ENCODE data around the gene MAB21L2. TPM values are rescaled to one million over a fixed set of nuclear protein-coding genes. Genes with fewer than 3 reads are reported as not detected.

Gene MAB21L2
- total and polyA plus RNA-seq, 2 experiments from 2014 or later: 0.39 TPM; not detected in 1

- Mint-ChIP-seq H3K4me1 (peaks cover 20% of the 10 kb centered on the region), H3K36me3 (ENCODE audit: low read depth) (no peaks in the 10 kb centered on the region), H3K27ac (peak overlapping the region; percentile 62; the same call in 1 of the 2 replicates), H3K4me3 (peak overlapping the region; percentile 9; the same call in 1 of the 3 replicates), H3K9me3 (no peaks in the 10 kb centered on the region), H3K27me3 (ENCODE audit: insufficient read depth, low read depth, poor library complexity) (peaks cover 2% of the 10 kb centered on the region)
- no peak overlapping the region for H3K4me2 ChIP-seq
- H3K27me3 ChIP-seq (ENCODE audit: insufficient read depth): no peaks in the 10 kb centered on the region
- H2AFZ ChIP-seq: no peak overlapping the region
- no peaks in the 10 kb centered on the region for H3K79me2 ChIP-seq (replicated peaks; ENCODE audit: insufficient read depth)
- H3K36me3 ChIP-seq (ENCODE audit: insufficient read depth): no peaks in the 10 kb centered on the region
- H4K20me1 ChIP-seq (replicated peaks; ENCODE audit: insufficient read depth): no peaks in the 10 kb centered on the region
- no peaks in the 10 kb centered on the region for H3K9me2 ChIP-seq (ENCODE audit: insufficient read depth)
- H3K4me1 ChIP-seq (ENCODE audit: insufficient read depth): peaks cover 27% of the 10 kb centered on the region
- TF ChIP-seq ZNF331 (CRISPR knock-in tag; IDR thresholded peaks at IDR 0.05; ENCODE audit: low read depth): no peak
- TF ChIP-seq JUNB (IDR thresholded peaks at IDR 0.05; ENCODE audit: unreplicated experiment): no peak
- no peak for TF ChIP-seq STAT1 (IDR thresholded peaks at IDR 0.05; ENCODE audit: unreplicated experiment)
- TF ChIP-seq, protein P1, sequence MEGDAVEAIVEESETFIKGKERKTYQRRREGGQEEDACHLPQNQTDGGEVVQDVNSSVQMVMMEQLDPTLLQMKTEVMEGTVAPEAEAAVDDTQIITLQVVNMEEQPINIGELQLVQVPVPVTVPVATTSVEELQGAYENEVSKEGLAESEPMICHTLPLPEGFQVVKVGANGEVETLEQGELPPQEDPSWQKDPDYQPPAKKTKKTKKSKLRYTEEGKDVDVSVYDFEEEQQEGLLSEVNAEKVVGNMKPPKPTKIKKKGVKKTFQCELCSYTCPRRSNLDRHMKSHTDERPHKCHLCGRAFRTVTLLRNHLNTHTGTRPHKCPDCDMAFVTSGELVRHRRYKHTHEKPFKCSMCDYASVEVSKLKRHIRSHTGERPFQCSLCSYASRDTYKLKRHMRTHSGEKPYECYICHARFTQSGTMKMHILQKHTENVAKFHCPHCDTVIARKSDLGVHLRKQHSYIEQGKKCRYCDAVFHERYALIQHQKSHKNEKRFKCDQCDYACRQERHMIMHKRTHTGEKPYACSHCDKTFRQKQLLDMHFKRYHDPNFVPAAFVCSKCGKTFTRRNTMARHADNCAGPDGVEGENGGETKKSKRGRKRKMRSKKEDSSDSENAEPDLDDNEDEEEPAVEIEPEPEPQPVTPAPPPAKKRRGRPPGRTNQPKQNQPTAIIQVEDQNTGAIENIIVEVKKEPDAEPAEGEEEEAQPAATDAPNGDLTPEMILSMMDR (conservative IDR thresholded peaks at IDR 0.05; ENCODE audit: low read depth in 2 of 2): no peak
- TF ChIP-seq ZNF462 (CRISPR knock-in tag; IDR thresholded peaks at IDR 0.05): no peak
- no peak for TF ChIP-seq POLR2AphosphoS5 (IDR thresholded peaks at IDR 0.05; ENCODE audit: low read depth)
- TF ChIP-seq, protein P2, sequence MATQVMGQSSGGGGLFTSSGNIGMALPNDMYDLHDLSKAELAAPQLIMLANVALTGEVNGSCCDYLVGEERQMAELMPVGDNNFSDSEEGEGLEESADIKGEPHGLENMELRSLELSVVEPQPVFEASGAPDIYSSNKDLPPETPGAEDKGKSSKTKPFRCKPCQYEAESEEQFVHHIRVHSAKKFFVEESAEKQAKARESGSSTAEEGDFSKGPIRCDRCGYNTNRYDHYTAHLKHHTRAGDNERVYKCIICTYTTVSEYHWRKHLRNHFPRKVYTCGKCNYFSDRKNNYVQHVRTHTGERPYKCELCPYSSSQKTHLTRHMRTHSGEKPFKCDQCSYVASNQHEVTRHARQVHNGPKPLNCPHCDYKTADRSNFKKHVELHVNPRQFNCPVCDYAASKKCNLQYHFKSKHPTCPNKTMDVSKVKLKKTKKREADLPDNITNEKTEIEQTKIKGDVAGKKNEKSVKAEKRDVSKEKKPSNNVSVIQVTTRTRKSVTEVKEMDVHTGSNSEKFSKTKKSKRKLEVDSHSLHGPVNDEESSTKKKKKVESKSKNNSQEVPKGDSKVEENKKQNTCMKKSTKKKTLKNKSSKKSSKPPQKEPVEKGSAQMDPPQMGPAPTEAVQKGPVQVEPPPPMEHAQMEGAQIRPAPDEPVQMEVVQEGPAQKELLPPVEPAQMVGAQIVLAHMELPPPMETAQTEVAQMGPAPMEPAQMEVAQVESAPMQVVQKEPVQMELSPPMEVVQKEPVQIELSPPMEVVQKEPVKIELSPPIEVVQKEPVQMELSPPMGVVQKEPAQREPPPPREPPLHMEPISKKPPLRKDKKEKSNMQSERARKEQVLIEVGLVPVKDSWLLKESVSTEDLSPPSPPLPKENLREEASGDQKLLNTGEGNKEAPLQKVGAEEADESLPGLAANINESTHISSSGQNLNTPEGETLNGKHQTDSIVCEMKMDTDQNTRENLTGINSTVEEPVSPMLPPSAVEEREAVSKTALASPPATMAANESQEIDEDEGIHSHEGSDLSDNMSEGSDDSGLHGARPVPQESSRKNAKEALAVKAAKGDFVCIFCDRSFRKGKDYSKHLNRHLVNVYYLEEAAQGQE (IDR thresholded peaks at IDR 0.05; ENCODE audit: unreplicated experiment): no peak
- TF ChIP-seq NANOG (IDR thresholded peaks at IDR 0.05; ENCODE audit: borderline replicate concordance): no peak
- TF ChIP-seq CREB1 (CRISPR knock-in tag; IDR thresholded peaks at IDR 0.05; ENCODE audit: low read depth): no peak
- no peak for TF ChIP-seq ETS1 (IDR thresholded peaks at IDR 0.05)
- no peaks in the 10 kb centered on the region for H3F3A ChIP-seq (replicated peaks; ENCODE audit: low read depth)
- peak overlapping the region; percentile 79 for H3K27ac ChIP-seq (ENCODE audit: low read depth)
- DNase-seq (ENCODE audit: low spot score) (peak; percentile 50), ATAC-seq (peak; percentile 71)
- H3K4me3 ChIP-seq: no peak overlapping the region
These were observed 41.0 kb upstream of the MAB21L2 start for GRCh38 chr4:150540959-150541360.
